ENCODE results near the gene CCDC134. TPM values are rescaled to one million over a fixed set of nuclear protein-coding genes. Genes with fewer than 3 reads are reported as not detected.
A peak's percentile ranks its signal among the peaks of the same experiment; 100 is the strongest.

Gene CCDC134
- total RNA-seq, 1 donor from 2014 or later: 11.3 TPM

GRCh38 chr22:41828516-41828915 lies 28.0 kb downstream of the CCDC134 start:
- Mint-ChIP-seq H3K27ac (ENCODE audit: unreplicated experiment) (no peak overlapping the region), H3K4me3 (ENCODE audit: unreplicated experiment) (no peak overlapping the region), H3K36me3 (ENCODE audit: low read depth, unreplicated experiment) (peaks cover 4% of the 10 kb centered on the region), H3K9me3 (ENCODE audit: unreplicated experiment) (peaks cover 2% of the 10 kb centered on the region), H3K4me1 (ENCODE audit: low read depth, unreplicated experiment) (peaks cover 30% of the 10 kb centered on the region), H3K27me3 (ENCODE audit: low read depth, unreplicated experiment) (no peaks in the 10 kb centered on the region)
- no peak overlapping the region for H3K4me2 ChIP-seq (ENCODE audit: low read length)
- DNase-seq (ENCODE audit: low read depth): no peak
- H4K20me1 ChIP-seq (ENCODE audit: insufficient read depth, low read length): no peaks in the 10 kb centered on the region
- H3K4me1 ChIP-seq (ENCODE audit: insufficient read depth, low read length): peaks cover 20% of the 10 kb centered on the region
- H3K36me3 ChIP-seq (ENCODE audit: insufficient read depth, low read length): no peaks in the 10 kb centered on the region
- H3K9me3 ChIP-seq (ENCODE audit: insufficient read depth, low read depth, low read length): no peaks in the 10 kb centered on the region
- H3K9ac ChIP-seq (ENCODE audit: low read length): no peak overlapping the region
- H2AFZ ChIP-seq (ENCODE audit: low read depth, low read length): no peak overlapping the region
- TF ChIP-seq CTCF (IDR thresholded peaks at IDR 0.05; ENCODE audit: insufficient read depth, low read depth, low read length) (no peak), EZH2 (IDR thresholded peaks at IDR 0.05; ENCODE audit: insufficient read depth, low read length) (no peak)
- H3K79me2 ChIP-seq (ENCODE audit: insufficient read depth, low read length): peaks cover 3% of the 10 kb centered on the region
- H3K27me3 ChIP-seq (ENCODE audit: insufficient read depth, low read length): no peaks in the 10 kb centered on the region
- no peak overlapping the region for H3K4me3 ChIP-seq (ENCODE audit: insufficient read depth, low read depth, low read length)
- FAIRE-seq: no peak
- H3K27ac ChIP-seq (ENCODE audit: low read depth, low read length): no peak overlapping the region

- Histone ChIP-seq H3K9me3 (ENCODE audit: insufficient read depth, low read depth, low read length) (no peaks in the 10 kb centered on the region), H3K36me3 (ENCODE audit: insufficient read depth, low read length) (no peaks in the 10 kb centered on the region), H3K27me3 (ENCODE audit: insufficient read depth, low read length) (no peaks in the 10 kb centered on the region), H3K4me3 (ENCODE audit: insufficient read depth, low read depth, low read length) (no peak overlapping the region), H3K79me2 (ENCODE audit: insufficient read depth, low read length) (peaks cover 16% of the 10 kb centered on the region), H3K27ac (ENCODE audit: low read depth, low read length) (no peak overlapping the region), H3K9ac (ENCODE audit: low read length) (no peak overlapping the region), H3K4me1 (ENCODE audit: insufficient read depth, low read length) (peaks cover 22% of the 10 kb centered on the region), H3K4me2 (ENCODE audit: low read length) (no peak overlapping the region), H4K20me1 (ENCODE audit: insufficient read depth, low read length) (peaks cover 13% of the 10 kb centered on the region), H2AFZ (ENCODE audit: low read depth, low read length) (no peak overlapping the region)
- DNase-seq (ENCODE audit: low read depth): no peak
- H3K27ac Mint-ChIP-seq (ENCODE audit: unreplicated experiment): no peak overlapping the region
- H3K36me3 Mint-ChIP-seq (ENCODE audit: low read depth, unreplicated experiment): peaks cover 4% of the 10 kb centered on the region
- peaks cover 2% of the 10 kb centered on the region for H3K9me3 Mint-ChIP-seq (ENCODE audit: unreplicated experiment)
- peaks cover 20% of the 10 kb centered on the region for H3K4me1 Mint-ChIP-seq (ENCODE audit: low read depth, unreplicated experiment)
- no peak overlapping the region for H3K4me3 Mint-ChIP-seq (ENCODE audit: unreplicated experiment)
- TF ChIP-seq EZH2 (IDR thresholded peaks at IDR 0.05; ENCODE audit: insufficient read depth, low read length) (no peak), CTCF (IDR thresholded peaks at IDR 0.05; ENCODE audit: insufficient read depth, low read depth, low read length) (no peak)
- H3K27me3 Mint-ChIP-seq (ENCODE audit: low read depth, unreplicated experiment): no peaks in the 10 kb centered on the region
- no peak for FAIRE-seq
These were observed 29.7 kb downstream of the CCDC134 start for GRCh38 chr22:41830174-41830573.

GRCh38 chr22:41831383-41831782 lies 30.9 kb downstream of the CCDC134 start:
- Mint-ChIP-seq H3K27me3 (ENCODE audit: low read depth, unreplicated experiment) (no peaks in the 10 kb centered on the region), H3K36me3 (ENCODE audit: low read depth, unreplicated experiment) (peaks cover 8% of the 10 kb centered on the region), H3K27ac (ENCODE audit: unreplicated experiment) (peak overlapping the region; percentile 66), H3K4me1 (ENCODE audit: low read depth, unreplicated experiment) (peaks cover 15% of the 10 kb centered on the region), H3K4me3 (ENCODE audit: unreplicated experiment) (peak overlapping the region; percentile 15), H3K9me3 (ENCODE audit: unreplicated experiment) (no peaks in the 10 kb centered on the region)
- H3K27ac ChIP-seq (ENCODE audit: low read depth, low read length): no peak overlapping the region
- peaks cover 23% of the 10 kb centered on the region for H4K20me1 ChIP-seq (ENCODE audit: insufficient read depth, low read length)
- H3K9ac ChIP-seq (ENCODE audit: low read length): no peak overlapping the region
- DNase-seq (ENCODE audit: low read depth) (no peak), FAIRE-seq (no peak)
- peaks cover 2% of the 10 kb centered on the region for H3K36me3 ChIP-seq (ENCODE audit: insufficient read depth, low read length)
- H3K9me3 ChIP-seq (ENCODE audit: insufficient read depth, low read depth, low read length): no peaks in the 10 kb centered on the region
- H3K4me3 ChIP-seq (ENCODE audit: insufficient read depth, low read depth, low read length): no peak overlapping the region
- H2AFZ ChIP-seq (ENCODE audit: low read depth, low read length): no peak overlapping the region
- peaks cover 25% of the 10 kb centered on the region for H3K79me2 ChIP-seq (ENCODE audit: insufficient read depth, low read length)
- H3K4me1 ChIP-seq (ENCODE audit: insufficient read depth, low read length): peaks cover 18% of the 10 kb centered on the region
- H3K27me3 ChIP-seq (ENCODE audit: insufficient read depth, low read length): no peaks in the 10 kb centered on the region
- TF ChIP-seq EZH2 (IDR thresholded peaks at IDR 0.05; ENCODE audit: insufficient read depth, low read length): no peak
- no peak for TF ChIP-seq CTCF (IDR thresholded peaks at IDR 0.05; ENCODE audit: insufficient read depth, low read depth, low read length)
- no peak overlapping the region for H3K4me2 ChIP-seq (ENCODE audit: low read length)
